ENCODE results near the gene WWOX.

GRCh38 chr16:78768718-78769117 is 669.3 kb downstream of the WWOX start:
- TF ChIP-seq, protein P1, sequence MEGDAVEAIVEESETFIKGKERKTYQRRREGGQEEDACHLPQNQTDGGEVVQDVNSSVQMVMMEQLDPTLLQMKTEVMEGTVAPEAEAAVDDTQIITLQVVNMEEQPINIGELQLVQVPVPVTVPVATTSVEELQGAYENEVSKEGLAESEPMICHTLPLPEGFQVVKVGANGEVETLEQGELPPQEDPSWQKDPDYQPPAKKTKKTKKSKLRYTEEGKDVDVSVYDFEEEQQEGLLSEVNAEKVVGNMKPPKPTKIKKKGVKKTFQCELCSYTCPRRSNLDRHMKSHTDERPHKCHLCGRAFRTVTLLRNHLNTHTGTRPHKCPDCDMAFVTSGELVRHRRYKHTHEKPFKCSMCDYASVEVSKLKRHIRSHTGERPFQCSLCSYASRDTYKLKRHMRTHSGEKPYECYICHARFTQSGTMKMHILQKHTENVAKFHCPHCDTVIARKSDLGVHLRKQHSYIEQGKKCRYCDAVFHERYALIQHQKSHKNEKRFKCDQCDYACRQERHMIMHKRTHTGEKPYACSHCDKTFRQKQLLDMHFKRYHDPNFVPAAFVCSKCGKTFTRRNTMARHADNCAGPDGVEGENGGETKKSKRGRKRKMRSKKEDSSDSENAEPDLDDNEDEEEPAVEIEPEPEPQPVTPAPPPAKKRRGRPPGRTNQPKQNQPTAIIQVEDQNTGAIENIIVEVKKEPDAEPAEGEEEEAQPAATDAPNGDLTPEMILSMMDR (conservative IDR thresholded peaks at IDR 0.05 in 1 of 2, IDR thresholded peaks at IDR 0.05 in 1 of 2; ENCODE audit: extremely low read depth in 1 of 2, insufficient read depth in 1 of 2, low read depth in 1 of 2, low read length in 2 of 2), result no peak
- no peak for TF ChIP-seq EZH2 (IDR thresholded peaks at IDR 0.05; ENCODE audit: borderline replicate concordance, low read length)

Measured in mammary epithelial cell (primary cell).